Frontal cortex (tissue), 4 donors: Measurements from ENCODE around the gene SRP54. TPM values are rescaled to one million over a fixed set of nuclear protein-coding genes. Genes with fewer than 3 reads are reported as not detected.
"Not testable (repeated sequence)": the region's sequence is repeated elsewhere in the genome, so short reads cannot be mapped to it uniquely, and the experiment has no call there.

Experiments
- DNase-seq, 2 donors: peaks; one replicate each; pipeline ENCODE4 v3.0.0; 2012; ENCODE audit warnings: low spot score in 2 of 2
- FAIRE-seq: peaks from 2 replicates; lab custom pipeline; 2012; peaks lifted over from hg19 to GRCh38; lab: Jason Lieb, UNC
- total RNA-seq: library from RNA; depleted of rRNA; stranded (reverse); fragments of >200 nt; gene quantifications from one replicate; pipeline ENCODE4 v1.2.3, GENCODE V29; 2014
- donor health status: control.
- donor health status: control.
- donor health status: control.

SRP54 gene
- total RNA-seq, 1 donor from 2014 or later = 63.6 TPM

DNA sequence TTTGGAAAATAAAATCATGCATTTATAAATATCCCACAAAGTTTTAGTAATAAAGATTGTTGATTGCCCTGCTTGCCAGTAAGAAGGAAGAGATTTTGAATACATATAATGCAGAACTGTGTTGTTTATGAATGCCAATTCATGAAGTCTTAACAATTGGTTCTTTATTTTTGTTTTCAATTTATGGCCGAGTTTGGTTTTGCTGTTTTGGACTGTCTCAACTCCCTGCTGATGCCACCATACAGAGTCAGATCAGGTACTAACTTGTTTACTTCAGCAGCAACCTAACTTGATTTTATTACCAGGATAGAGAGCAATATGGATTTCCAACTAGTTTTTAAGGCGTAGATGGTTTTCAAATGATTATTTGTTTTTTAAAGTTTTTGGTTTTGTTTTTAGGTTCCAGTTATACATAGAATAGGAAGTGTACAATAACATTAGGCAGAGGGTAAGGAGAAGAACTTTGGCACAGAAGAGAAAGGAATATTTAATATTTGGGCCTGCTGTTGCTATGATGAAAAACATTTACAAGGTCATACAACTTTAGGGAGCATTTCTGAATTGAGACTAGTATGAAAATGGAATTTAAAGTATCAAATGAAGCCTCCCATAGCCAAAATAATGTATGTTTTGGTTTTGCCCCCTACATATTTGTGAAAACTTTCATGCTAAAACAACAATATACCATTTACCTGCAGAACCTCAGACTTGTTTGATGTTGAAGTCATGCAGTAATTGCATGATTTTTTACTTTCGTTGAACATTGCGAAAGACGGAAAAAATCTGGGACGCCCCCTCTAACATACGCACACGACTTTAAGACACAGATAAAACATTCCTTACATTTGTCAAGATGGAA, 62.4 kb downstream of the SRP54 start:
- FAIRE-seq (peak; percentile 36), DNase-seq (peak in 1 of 2 donors; percentile 56)

DNA sequence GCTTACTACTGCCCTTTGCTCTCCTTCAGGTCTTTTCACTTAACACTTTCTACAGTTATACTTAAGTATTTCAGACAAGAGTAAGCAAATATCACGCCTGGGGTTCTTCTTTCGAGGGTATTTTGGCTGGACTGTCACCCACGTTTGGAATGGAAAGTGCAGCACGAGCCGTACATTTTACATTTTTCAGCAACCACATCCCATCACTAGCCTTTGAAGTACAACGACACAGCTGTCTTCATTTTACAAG, 62.9 kb downstream of the SRP54 start:
- no peak for DNase-seq
- no peak for FAIRE-seq

DNA sequence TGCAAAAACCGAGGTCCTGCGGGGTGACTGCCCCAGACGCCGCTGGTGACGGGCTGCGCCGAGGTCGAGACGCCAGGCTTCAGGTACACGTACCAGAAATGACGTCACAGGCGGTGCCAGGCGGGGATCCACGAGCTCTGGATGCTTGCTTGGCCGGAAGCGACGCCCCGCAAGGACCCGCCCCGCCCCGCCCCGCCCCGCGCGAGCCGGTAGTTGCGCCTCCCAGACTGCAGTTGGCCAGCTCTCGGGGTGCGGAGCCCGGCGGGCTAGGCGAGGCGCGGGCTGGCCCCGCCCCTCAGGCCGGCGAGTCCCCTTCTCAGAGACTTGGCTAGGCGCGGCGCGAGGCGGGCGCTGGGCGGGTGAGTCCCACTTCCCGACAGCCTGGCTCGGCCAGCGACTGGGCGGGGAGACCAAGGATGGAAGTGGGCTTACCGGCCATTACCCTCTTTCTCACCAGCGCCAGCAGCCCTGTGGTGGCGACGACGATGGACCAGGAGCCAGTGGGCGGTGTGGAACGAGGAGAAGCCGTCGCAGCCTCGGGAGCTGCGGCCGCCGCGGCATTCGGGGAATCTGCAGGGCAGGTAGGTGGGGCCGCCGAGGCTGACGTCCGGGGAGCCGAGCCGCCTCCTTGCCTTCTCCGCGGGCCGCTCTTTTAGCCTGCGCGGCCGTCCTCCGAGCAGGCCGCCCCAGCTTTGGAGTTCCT, 63.4 kb downstream of the SRP54 start, which contains the start of gene FAM177A1:
FAM177A1 (plus strand) TSS at position 225 of the 703 bp plus-strand sequence; CDS start at position 417, 192 bp downstream.
- DNase-seq = peak; percentile 95 to 98
- no peak for FAIRE-seq

DNA sequence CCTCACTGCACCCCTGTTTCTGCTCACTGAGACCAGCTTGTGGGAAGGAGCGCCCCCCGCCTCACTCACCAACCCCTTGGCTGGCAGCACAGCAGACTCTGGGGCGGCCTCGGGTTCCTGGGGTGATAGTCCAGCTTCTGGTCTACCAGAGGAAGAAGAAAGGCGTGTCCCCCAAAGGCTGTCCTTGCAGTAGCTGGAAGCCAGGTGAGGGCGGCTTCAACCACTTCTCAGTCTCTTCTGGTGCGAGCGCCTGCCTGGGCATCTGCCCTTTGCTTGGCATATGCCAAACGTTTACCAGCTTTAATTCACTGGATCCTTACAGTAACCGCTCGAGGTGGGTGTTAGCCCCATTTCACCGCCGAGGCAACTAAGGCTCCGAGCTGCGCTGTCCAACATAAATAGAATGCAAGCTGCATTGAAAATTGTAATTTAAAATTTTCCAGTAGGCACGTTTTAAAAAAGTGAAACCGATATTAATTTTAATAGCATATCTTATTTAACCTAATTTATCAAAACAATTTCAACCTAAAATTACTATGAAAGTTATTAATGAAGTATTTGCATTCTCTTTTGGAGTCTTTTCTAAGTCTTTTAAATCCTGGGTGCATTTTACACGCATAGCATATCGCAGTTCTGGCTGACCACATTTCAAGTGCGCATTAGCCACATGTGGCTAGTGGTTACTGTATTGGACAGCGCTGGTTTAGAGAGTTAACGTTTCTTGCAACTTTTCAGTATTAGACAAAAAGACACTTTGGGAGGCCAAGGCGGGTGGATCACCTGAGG, 64.2 kb downstream of the SRP54 start:
- no peak for DNase-seq
- FAIRE-seq = no peak

DNA sequence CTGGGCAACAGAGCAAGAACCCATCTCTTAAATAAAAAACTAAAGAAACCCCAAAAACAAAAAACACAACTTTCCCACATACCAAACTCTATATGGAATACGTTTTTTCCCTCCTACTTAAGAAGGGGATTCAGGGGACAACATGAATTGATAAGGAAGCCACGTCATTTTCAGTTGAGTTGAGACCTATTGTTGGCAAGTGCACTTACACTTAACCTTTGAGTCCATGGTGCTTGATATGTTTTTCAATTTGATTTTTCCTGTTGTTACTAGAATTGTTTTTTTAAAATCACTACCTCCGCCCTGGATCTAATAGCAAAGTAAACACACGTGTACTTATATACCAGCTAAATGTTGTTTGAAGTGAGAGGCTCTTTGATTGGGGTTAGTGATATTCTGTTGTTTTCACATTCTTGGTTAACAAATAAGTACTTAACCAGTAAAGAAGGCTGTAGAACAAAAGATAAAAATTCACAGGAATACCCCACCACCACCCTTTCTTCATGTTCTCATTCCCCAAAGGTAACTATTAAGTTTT, 65.3 kb downstream of the SRP54 start:
- DNase-seq (no peak), FAIRE-seq (no peak)

DNA sequence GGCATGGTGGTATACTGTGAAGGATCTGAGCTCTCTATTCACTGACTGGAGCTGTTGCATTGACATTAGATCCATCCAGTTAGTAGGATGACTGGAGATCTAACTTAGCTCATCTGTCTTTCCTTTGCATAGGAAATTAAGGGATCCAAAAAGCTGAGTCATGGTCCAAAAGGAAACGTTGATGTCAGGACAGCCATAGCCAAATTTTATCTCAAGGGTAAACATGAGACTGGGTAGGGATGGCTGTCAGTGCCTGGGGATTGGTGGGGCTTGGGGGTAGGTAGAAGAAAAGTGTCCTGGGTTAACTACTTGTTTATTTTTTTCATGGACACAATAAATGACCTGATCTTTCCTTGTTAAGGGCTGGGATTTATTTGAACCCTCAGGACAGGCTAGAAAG, 67.9 kb downstream of the SRP54 start:
- no peak for FAIRE-seq

DNA sequence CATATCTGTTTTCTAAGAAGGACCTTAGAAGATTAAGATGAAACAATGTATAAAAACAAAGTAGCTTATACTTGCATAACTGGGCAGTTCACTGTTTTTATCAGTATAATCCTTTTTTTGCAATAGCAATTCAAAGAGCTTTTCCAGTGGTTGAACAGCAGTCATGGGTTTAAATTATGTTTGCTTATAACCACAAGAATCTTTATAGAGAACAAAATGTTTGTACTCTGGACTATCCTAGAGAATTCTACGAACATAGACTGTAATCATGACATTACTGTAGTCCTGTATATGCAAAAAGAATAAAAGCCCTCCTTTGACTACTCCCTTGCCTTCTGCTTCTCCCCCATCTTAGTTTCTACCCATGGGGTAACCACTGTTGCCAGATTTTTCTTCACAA, 69.0 kb downstream of the SRP54 start:
- FAIRE-seq (no peak), DNase-seq (no peak)

More for the DNA sequence above, 67.9 kb downstream of the SRP54 start:
- DNase-seq = no peak

DNA sequence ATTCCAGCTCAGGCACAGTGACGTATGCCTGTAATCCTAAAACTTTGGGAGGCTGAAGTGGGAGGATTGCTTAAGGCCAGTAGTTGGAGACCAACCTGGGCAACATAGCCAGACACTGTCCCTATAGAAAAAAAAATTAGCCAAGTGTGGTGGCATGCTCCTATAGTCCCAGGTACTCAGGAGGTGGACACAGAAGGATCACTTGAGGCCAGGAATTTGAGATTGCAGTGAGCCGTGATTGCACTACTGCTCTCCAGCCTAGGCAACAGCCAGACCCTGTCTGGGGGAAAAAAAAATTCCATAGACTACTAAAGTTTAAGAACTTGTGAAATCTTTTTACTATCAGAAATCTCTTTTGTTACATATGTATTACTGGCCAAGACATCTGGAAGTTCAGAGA, 69.8 kb downstream of the SRP54 start:
- DNase-seq (no peak), FAIRE-seq (no peak)

DNA sequence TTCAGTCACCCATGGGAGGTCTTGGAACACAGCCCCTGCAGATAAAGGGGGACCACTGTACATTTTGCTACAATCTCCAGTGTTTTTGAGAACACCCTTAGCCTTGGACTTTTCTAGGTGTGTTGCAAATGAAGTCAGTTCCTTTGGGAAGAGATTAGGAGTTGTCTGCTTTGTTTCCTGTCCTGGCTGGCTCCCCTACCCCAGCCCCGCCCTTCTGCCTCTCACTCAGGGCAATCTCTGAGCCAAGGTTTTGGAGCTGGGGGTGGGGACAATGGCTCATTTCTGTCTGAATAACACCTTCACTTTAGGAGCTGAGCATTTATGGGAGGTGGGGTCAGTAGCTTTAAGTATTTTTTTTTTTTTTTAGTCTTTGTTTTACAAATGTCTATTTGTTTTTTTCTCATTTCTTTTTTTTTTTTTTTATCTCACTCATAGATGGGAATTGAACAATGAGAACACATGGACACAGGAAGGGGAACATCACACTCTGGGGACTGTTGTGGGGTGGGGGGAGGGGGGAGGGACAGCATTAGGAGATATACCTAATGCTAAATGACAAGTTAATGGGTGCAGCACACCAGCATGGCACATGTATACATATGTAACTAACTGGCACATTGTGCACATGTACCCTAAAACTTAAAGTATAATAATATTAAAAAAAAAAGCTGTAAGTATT, 78.5 kb downstream of the SRP54 start:
- FAIRE-seq, DNase-seq: not testable (repeated sequence)

DNA sequence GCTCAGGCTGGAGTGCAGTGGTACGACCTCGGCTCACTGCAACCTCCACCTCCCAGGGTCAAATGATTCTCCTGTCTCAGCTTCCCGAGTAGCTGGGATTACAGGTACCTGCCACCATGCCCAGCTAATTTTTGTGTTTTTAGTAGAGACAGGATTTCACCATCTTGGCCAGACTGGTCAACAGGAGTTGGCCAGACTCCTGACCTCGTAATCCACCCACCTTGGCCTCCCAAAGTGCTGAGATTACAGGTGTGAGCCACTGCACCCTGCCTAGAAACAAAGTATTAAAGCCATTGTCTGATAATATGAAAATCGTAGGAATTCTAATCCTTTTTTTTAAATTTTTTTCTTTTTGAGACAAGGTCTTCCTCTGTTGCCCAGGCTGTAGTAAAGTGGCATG, 82.9 kb downstream of the SRP54 start:
- DNase-seq, FAIRE-seq: not testable (repeated sequence)

DNA sequence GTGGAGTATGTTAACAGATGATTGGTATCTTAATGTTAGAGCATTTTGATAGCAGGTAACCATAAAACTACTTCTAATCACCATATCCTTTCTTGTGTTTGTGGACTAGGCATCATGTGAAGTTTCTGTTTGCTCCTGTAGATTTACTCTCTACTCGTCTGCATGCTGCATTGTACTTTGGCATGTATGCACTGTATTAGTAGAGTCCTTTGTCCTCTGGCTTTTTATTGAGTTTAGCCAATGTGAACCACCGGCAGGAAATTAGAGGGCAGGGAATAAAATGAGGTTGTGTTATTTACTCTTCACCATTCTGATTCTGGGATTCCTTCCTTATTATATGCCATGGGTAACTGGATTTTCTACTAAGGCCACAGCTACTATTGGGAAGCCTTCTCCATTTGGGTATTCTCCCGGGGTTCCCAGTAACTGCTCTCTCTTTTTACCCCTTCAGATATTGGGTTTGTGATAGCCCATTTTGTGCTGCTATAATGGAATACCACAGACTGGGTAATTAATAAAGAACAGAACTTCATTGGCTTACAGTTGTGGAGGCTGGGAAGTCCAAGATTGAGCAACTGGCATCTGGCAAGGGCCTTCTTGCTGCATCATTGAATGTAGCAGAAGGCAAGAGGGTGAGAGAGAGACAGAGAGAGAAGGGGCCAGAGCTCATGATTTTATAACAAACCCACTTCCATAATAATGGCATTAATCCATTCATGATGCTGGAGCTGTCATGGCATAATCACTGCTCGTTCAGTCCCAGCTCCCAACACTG, 85.6 kb downstream of the SRP54 start:
- FAIRE-seq = no peak
- no peak for DNase-seq

DNA sequence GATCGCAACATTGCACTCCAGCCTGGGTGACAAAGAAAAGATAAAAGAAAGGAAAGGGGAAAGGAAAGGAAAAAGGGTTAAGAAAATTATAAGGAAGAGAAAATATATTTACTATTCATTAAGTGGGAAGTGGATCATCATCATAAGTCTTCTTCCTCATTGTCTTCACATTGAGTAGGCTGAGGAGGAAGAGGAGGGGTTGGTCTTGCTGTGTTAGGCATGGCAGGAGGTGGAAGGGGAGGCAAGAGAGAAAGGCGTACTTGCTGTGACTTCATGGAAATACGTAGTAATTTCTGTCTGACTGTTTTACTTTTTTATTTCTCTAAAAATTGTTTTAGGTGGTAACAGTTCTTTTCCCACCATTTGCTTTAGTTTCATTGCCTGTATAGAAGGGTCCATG, 89.4 kb downstream of the SRP54 start:
- DNase-seq (no peak), FAIRE-seq (no peak)

DNA sequence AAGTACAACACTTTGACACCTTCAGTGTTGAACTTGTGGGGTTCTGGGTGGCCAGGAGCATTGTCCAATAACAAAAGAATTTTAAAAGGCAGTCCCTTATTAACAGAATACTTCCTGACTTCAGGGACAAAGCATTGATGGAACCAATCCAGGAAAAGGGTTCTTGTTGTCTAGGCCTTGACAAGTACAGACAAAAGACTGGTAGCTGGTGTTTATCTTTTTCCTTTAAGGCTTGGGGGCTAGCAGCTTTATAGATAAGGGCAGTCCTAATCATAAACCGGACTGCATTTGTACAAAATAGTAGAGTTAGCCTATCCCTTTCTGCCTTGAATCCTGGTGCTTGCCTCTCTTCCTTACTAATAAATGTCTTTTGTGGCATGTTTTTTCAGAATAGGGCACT, 90.7 kb downstream of the SRP54 start:
- FAIRE-seq = no peak
- no peak for DNase-seq

DNA sequence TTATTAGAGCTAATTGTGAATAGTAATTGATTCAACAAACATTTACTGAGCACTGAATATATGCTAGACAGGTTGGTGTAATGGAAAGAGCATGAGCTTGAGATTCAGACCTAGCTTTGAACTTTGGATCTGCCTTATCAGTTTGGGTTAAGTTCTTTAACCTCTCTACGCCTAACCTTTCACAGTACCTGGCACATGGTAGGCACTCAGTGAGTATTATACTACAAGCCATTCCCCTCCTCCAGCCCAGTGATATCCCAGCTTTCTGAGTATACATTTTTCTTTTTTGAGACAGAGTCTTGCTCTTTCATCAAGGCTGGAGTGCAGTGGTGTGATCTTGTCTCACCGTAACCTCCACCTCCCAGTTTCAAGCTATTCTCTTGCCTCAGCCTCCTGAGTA, 95.3 kb downstream of the SRP54 start:
- no peak for FAIRE-seq
- no peak for DNase-seq

Other genes with a start within 250 kb of the SRP54 start
- gene BAZ1A, start 107.6 kb upstream of the SRP54 start, total RNA-seq = 18.3 TPM
- gene FAM177A1, start 63.3 kb downstream of the SRP54 start, total RNA-seq = 44.8 TPM
- 57.1 TPM for gene PPP2R3C, start 139.0 kb downstream of the SRP54 start, total RNA-seq
- gene PRORP, start 139.6 kb downstream of the SRP54 start, total RNA-seq = 19.2 TPM